Activated T-cell treated with anti-CD3 and anti-CD28 coated beads, Interleukin-2, amount 50 U/mL, for 72 hours (primary cell): ENCODE data around the gene GRIN2C. TPM values are rescaled to one million over a fixed set of nuclear protein-coding genes. Genes with fewer than 3 reads are reported as not detected.

Experiments
- ATAC-seq, 2 donors: fragments of 150-1000 bp; cut with Tn5 transposase; replicated peaks in 1 of 2; 2 replicates each; pipeline ENCODE4 v1.10.0; 2021; ENCODE audit warnings: moderate library complexity in 2 of 2, mild to moderate bottlenecking in 1 of 2
- DNase-seq, 2 donors: peaks; one replicate each; pipeline ENCODE4 v3.0.0; 2021 to 2022; ENCODE audit warnings: mixed read lengths in 1 of 2
- H3K27ac Mint-ChIP-seq: one replicate; pipeline ENCODE4 v1.8.0; 2022; ENCODE audit warnings: mild to moderate bottlenecking, moderate library complexity, mixed read lengths
- H3K27me3 Mint-ChIP-seq: one replicate; pipeline ENCODE4 v1.8.0; 2022; ENCODE audit warnings: low read depth, mixed read lengths
- H3K36me3 Mint-ChIP-seq, 2 donors: one replicate each; pipeline ENCODE4 v1.8.0; 2022; ENCODE audit warnings: mixed read lengths in 2 of 2, mild to moderate bottlenecking in 1 of 2; ENCODE audit not compliant: insufficient read depth in 2 of 2
- H3K4me1 Mint-ChIP-seq: one replicate; pipeline ENCODE4 v1.8.0; 2022; ENCODE audit warnings: low read depth, mixed read lengths
- H3K4me3 Mint-ChIP-seq, 2 donors: one replicate each; pipeline ENCODE4 v1.8.0; 2022; ENCODE audit warnings: mild to moderate bottlenecking in 2 of 2, mixed read lengths in 2 of 2, moderate library complexity in 2 of 2
- H3K9me3 Mint-ChIP-seq, 2 donors: one replicate each; pipeline ENCODE4 v1.8.0; 2022; ENCODE audit warnings: mixed read lengths in 2 of 2
- total RNA-seq, 2 donors: library from RNA; stranded (reverse); gene quantifications; one replicate each; pipeline ENCODE4 v1.2.3, GENCODE V29; 2022

GRIN2C gene
- total RNA-seq, 2 donors from 2014 or later, result 0.14 to 0.37 TPM

- peaks cover 0 to 2% of the 10 kb centered on the region in 2 donors for H3K36me3 Mint-ChIP-seq
- no peak overlapping the region for H3K4me3 Mint-ChIP-seq
- ATAC-seq (no peak), DNase-seq (no peak)
- no peaks in the 10 kb centered on the region for H3K4me1 Mint-ChIP-seq
- no peak overlapping the region for H3K27ac Mint-ChIP-seq
- no peaks in the 10 kb centered on the region for H3K9me3 Mint-ChIP-seq
- no peaks in the 10 kb centered on the region for H3K27me3 Mint-ChIP-seq
These were observed 47.3 kb downstream of the GRIN2C start for GRCh38 chr17:74812109-74813009.

- ATAC-seq (no peak), DNase-seq (no peak)
- Mint-ChIP-seq H3K27me3 (no peaks in the 10 kb centered on the region), H3K4me1 (no peaks in the 10 kb centered on the region), H3K4me3 (no peak overlapping the region), H3K9me3 (no peaks in the 10 kb centered on the region), H3K36me3 (peaks cover 0 to 2% of the 10 kb centered on the region in 2 donors), H3K27ac (no peak overlapping the region)
These were observed 48.8 kb downstream of the GRIN2C start for GRCh38 chr17:74810699-74811485.

GRCh38 chr17:74808714-74809430 is 50.8 kb downstream of the GRIN2C start:
- Mint-ChIP-seq H3K36me3 (peaks cover 0 to 3% of the 10 kb centered on the region in 2 donors), H3K4me3 (no peak overlapping the region), H3K4me1 (no peaks in the 10 kb centered on the region), H3K9me3 (no peaks in the 10 kb centered on the region), H3K27ac (no peak overlapping the region), H3K27me3 (no peaks in the 10 kb centered on the region)
- ATAC-seq, result no peak
- DNase-seq, result no peak

GRCh38 chr17:74807925-74808324 is 51.8 kb downstream of the GRIN2C start:
- Mint-ChIP-seq H3K4me1 (no peaks in the 10 kb centered on the region), H3K9me3 (no peaks in the 10 kb centered on the region), H3K27ac (no peak overlapping the region), H3K4me3 (no peak overlapping the region), H3K27me3 (no peaks in the 10 kb centered on the region), H3K36me3 (peaks cover 0 to 3% of the 10 kb centered on the region in 2 donors)
- DNase-seq (no peak), ATAC-seq (no peak)

GRCh38 chr17:74807441-74807840 is 52.2 kb downstream of the GRIN2C start:
- ATAC-seq (no peak), DNase-seq (no peak)
- Mint-ChIP-seq H3K27me3 (no peaks in the 10 kb centered on the region), H3K36me3 (peaks cover 0 to 3% of the 10 kb centered on the region in 2 donors), H3K4me1 (no peaks in the 10 kb centered on the region), H3K27ac (no peak overlapping the region), H3K9me3 (no peaks in the 10 kb centered on the region), H3K4me3 (no peak overlapping the region)

- DNase-seq (no peak), ATAC-seq (no peak)
- Mint-ChIP-seq H3K4me1 (no peaks in the 10 kb centered on the region), H3K27me3 (no peaks in the 10 kb centered on the region), H3K36me3 (peaks cover 0 to 3% of the 10 kb centered on the region in 2 donors), H3K4me3 (no peak overlapping the region), H3K9me3 (no peaks in the 10 kb centered on the region), H3K27ac (no peak overlapping the region)
These were observed 53.4 kb downstream of the GRIN2C start for GRCh38 chr17:74806334-74806733.

- no peaks in the 10 kb centered on the region for H3K9me3 Mint-ChIP-seq
- H3K36me3 Mint-ChIP-seq, result peaks cover 0 to 3% of the 10 kb centered on the region in 2 donors
- H3K4me3 Mint-ChIP-seq, result no peak overlapping the region
- no peak overlapping the region for H3K27ac Mint-ChIP-seq
- no peaks in the 10 kb centered on the region for H3K4me1 Mint-ChIP-seq
- no peak for DNase-seq
- no peak for ATAC-seq
- no peaks in the 10 kb centered on the region for H3K27me3 Mint-ChIP-seq
These were observed 54.1 kb downstream of the GRIN2C start for GRCh38 chr17:74805591-74805991.

GRCh38 chr17:74804683-74805082 is 55.0 kb downstream of the GRIN2C start:
- no peaks in the 10 kb centered on the region for H3K27me3 Mint-ChIP-seq
- peaks cover 1% of the 10 kb centered on the region in 2 donors for H3K36me3 Mint-ChIP-seq
- H3K9me3 Mint-ChIP-seq, result no peaks in the 10 kb centered on the region
- H3K4me3 Mint-ChIP-seq, result no peak overlapping the region
- no peak overlapping the region for H3K27ac Mint-ChIP-seq
- DNase-seq, result no peak
- ATAC-seq, result no peak
- H3K4me1 Mint-ChIP-seq, result no peaks in the 10 kb centered on the region

GRCh38 chr17:74803971-74804370 is 55.7 kb downstream of the GRIN2C start:
- no peak overlapping the region for H3K27ac Mint-ChIP-seq
- DNase-seq (no peak), ATAC-seq (no peak)
- H3K36me3 Mint-ChIP-seq, result peaks cover 1% of the 10 kb centered on the region in 2 donors
- H3K9me3 Mint-ChIP-seq, result no peaks in the 10 kb centered on the region
- no peaks in the 10 kb centered on the region for H3K4me1 Mint-ChIP-seq
- no peak overlapping the region for H3K4me3 Mint-ChIP-seq
- no peaks in the 10 kb centered on the region for H3K27me3 Mint-ChIP-seq

- peaks cover 1% of the 10 kb centered on the region in 2 donors for H3K36me3 Mint-ChIP-seq
- no peak overlapping the region for H3K27ac Mint-ChIP-seq
- no peak overlapping the region for H3K4me3 Mint-ChIP-seq
- no peak for ATAC-seq
- no peak for DNase-seq
- no peaks in the 10 kb centered on the region for H3K9me3 Mint-ChIP-seq
- H3K4me1 Mint-ChIP-seq, result no peaks in the 10 kb centered on the region
- H3K27me3 Mint-ChIP-seq, result no peaks in the 10 kb centered on the region
These were observed 56.2 kb downstream of the GRIN2C start for GRCh38 chr17:74803388-74803930.

GRCh38 chr17:74801896-74802295 is 57.8 kb downstream of the GRIN2C start:
- ATAC-seq, result no peak
- Mint-ChIP-seq H3K27ac (no peak overlapping the region), H3K27me3 (no peaks in the 10 kb centered on the region), H3K9me3 (no peaks in the 10 kb centered on the region), H3K4me3 (no peak overlapping the region), H3K4me1 (no peaks in the 10 kb centered on the region), H3K36me3 (peaks cover 1% of the 10 kb centered on the region in 2 donors)
- DNase-seq, result no peak

- Mint-ChIP-seq H3K27ac (no peak overlapping the region), H3K36me3 (peaks cover 1% of the 10 kb centered on the region in 2 donors), H3K4me1 (no peaks in the 10 kb centered on the region), H3K27me3 (no peaks in the 10 kb centered on the region), H3K4me3 (no peak overlapping the region), H3K9me3 (no peaks in the 10 kb centered on the region)
- ATAC-seq, result no peak
- DNase-seq, result no peak
These were observed 59.2 kb downstream of the GRIN2C start for GRCh38 chr17:74800531-74800930.

GRCh38 chr17:74799097-74799496 is 60.6 kb downstream of the GRIN2C start:
- H3K36me3 Mint-ChIP-seq, result peaks cover 1 to 4% of the 10 kb centered on the region in 2 donors

More at GRCh38 chr17:74799097-74799496, 60.6 kb downstream of the GRIN2C start:
- DNase-seq, result no peak
- Mint-ChIP-seq H3K9me3 (no peaks in the 10 kb centered on the region), H3K27me3 (no peaks in the 10 kb centered on the region), H3K4me1 (no peaks in the 10 kb centered on the region), H3K4me3 (no peak overlapping the region), H3K27ac (no peak overlapping the region)
- no peak for ATAC-seq
